ENCODE results near the gene BCHE. TPM values are rescaled to one million over a fixed set of nuclear protein-coding genes. Genes with fewer than 3 reads are reported as not detected.

The BCHE gene
- total and polyA plus RNA-seq, 2 donors (not counting 3 experiments of a cell fraction or from before 2014, with no cell fraction given) = 0.27 to 0.66 TPM

DNA sequence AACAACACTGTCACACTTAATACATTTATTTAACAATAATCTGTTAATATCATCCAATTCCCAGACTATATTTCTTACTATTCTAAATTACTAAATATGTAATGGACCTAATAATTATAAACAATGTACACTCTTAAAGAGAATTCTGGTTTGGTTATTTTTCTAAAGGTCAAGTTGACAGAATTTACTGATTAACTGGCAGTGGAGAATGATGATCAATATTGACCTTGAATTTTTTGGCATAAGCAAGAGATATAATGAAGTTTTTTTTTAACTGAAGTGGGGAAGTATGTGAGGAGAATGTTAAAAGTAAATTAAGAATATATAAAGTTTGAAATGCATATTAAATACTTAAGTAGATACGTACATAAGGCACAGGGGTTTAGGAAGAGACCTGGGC lies 33.8 kb downstream of the BCHE start:
- no peaks in the 10 kb centered on the region for H3K9me1 ChIP-seq (replicated peaks; ENCODE audit: control insufficient read depth, extremely low read depth, insufficient read depth, low read length)
- FAIRE-seq (no peak), DNase-seq (ENCODE audit: low read depth, low spot score) (no peak)
- H4K20me1 ChIP-seq (replicated peaks; ENCODE audit: control insufficient read depth, extremely low read depth, insufficient read depth, low read length) = no peaks in the 10 kb centered on the region
- H3K4me2 ChIP-seq (ENCODE audit: insufficient read depth, low read length) = no peak overlapping the region
- no TSS peak for BruUV-seq (replicated peaks)
- H3K9me3 ChIP-seq (replicated peaks; ENCODE audit: control insufficient read depth, insufficient read depth, low read length) = no peaks in the 10 kb centered on the region
- no peak overlapping the region for H2AFZ ChIP-seq (ENCODE audit: low read depth, low read length)
- H3K9ac ChIP-seq (replicated peaks; ENCODE audit: extremely low read depth, insufficient read depth, low read length) = no peak overlapping the region
- no peak for TF ChIP-seq EZH2 (IDR thresholded peaks at IDR 0.05; ENCODE audit: borderline replicate concordance, low read depth, low read length, severe bottlenecking)
- no peak for TF ChIP-seq GATA2 (IDR thresholded peaks at IDR 0.05; ENCODE audit: insufficient read depth, insufficient read length, low read depth, low read length)
- TF ChIP-seq, protein P1, sequence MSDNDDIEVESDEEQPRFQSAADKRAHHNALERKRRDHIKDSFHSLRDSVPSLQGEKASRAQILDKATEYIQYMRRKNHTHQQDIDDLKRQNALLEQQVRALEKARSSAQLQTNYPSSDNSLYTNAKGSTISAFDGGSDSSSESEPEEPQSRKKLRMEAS (IDR thresholded peaks at IDR 0.05; ENCODE audit: insufficient read depth, insufficient read length) = no peak
- TF ChIP-seq JUN (IDR thresholded peaks at IDR 0.05; ENCODE audit: borderline replicate concordance, insufficient read depth, insufficient read length, low read depth) = no peak
- no peak for TF ChIP-seq FOS (IDR thresholded peaks at IDR 0.05; ENCODE audit: borderline replicate concordance, insufficient read depth, low read length)
- TF ChIP-seq, protein P2, sequence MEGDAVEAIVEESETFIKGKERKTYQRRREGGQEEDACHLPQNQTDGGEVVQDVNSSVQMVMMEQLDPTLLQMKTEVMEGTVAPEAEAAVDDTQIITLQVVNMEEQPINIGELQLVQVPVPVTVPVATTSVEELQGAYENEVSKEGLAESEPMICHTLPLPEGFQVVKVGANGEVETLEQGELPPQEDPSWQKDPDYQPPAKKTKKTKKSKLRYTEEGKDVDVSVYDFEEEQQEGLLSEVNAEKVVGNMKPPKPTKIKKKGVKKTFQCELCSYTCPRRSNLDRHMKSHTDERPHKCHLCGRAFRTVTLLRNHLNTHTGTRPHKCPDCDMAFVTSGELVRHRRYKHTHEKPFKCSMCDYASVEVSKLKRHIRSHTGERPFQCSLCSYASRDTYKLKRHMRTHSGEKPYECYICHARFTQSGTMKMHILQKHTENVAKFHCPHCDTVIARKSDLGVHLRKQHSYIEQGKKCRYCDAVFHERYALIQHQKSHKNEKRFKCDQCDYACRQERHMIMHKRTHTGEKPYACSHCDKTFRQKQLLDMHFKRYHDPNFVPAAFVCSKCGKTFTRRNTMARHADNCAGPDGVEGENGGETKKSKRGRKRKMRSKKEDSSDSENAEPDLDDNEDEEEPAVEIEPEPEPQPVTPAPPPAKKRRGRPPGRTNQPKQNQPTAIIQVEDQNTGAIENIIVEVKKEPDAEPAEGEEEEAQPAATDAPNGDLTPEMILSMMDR (IDR thresholded peaks at IDR 0.05; ENCODE audit: extremely low read depth in 1 of 2, insufficient read depth in 1 of 2, low read depth in 1 of 2, low read length in 2 of 2) = no peak
- TF ChIP-seq POLR2AphosphoS5 (IDR thresholded peaks at IDR 0.05; ENCODE audit: insufficient read depth, low read depth, low read length) = no peak
- no peak for TF ChIP-seq POLR2A (IDR thresholded peaks at IDR 0.05; ENCODE audit: low read depth, low read length)
- no peak for TF ChIP-seq MYC (IDR thresholded peaks at IDR 0.05; ENCODE audit: low read depth, low read length)
- H3K79me2 ChIP-seq (ENCODE audit: control insufficient read depth, insufficient read depth, low read length) = no peaks in the 10 kb centered on the region
- CTCF ChIA-PET = no interaction called here
- no peak overlapping the region for H3K27ac ChIP-seq (ENCODE audit: insufficient read depth, low read depth, low read length)
- no peaks in the 10 kb centered on the region for H3K36me3 ChIP-seq (ENCODE audit: control insufficient read depth in 2 of 2, extremely low read depth in 1 of 2, insufficient read depth in 2 of 2, low read length in 2 of 2)
- H3K27me3 ChIP-seq (ENCODE audit: control insufficient read depth in 2 of 2, insufficient read depth in 2 of 2, low read length in 2 of 2) = no peaks in the 10 kb centered on the region
- POLR2A ChIA-PET = no interaction called here
- no peak overlapping the region for H3K4me3 ChIP-seq (replicated peaks in 1 of 3; ENCODE audit: insufficient read depth in 1 of 3, low read depth in 1 of 3, low read length in 3 of 3)
- intact Hi-C loops (cut with micrococcal nuclease) = no loop called here
- no peaks in the 10 kb centered on the region for H3K4me1 ChIP-seq (ENCODE audit: control insufficient read depth, extremely low read depth, insufficient read depth, low read length)
- dilution Hi-C loops (cut with MboI; ENCODE audit: extremely low pct_ligation_motif_present, low sequenced_read_pairs) = no loop called here
